Cardiac fibroblast (primary cell): ENCODE measurements around the gene DARS1.

Experiments
- DNase-seq, 2 donors: peaks; one replicate each; pipeline versions ENCODE4 v3.0.0 to v3.0.0-alpha.2; 2010; ENCODE audit warnings: low read depth in 2 of 2
- H3K4me3 ChIP-seq, 2 donors: replicated peaks in 1 of 2; 1 replicate in 1 of 2; 2 replicates in 1 of 2; pipeline ENCODE4 v1.5.1; 2011; ENCODE audit warnings: low read depth in 2 of 2, low read length in 2 of 2, mild to moderate bottlenecking in 2 of 2, moderate library complexity in 1 of 2
- TF ChIP-seq, protein P1 (sequence below): IDR thresholded peaks from one replicate; pipeline ENCODE4 v1.5.1; 2011; ENCODE audit warnings: low read depth, mild to moderate bottlenecking, low read length, inconsistent platforms

Gene DARS1

DNA sequence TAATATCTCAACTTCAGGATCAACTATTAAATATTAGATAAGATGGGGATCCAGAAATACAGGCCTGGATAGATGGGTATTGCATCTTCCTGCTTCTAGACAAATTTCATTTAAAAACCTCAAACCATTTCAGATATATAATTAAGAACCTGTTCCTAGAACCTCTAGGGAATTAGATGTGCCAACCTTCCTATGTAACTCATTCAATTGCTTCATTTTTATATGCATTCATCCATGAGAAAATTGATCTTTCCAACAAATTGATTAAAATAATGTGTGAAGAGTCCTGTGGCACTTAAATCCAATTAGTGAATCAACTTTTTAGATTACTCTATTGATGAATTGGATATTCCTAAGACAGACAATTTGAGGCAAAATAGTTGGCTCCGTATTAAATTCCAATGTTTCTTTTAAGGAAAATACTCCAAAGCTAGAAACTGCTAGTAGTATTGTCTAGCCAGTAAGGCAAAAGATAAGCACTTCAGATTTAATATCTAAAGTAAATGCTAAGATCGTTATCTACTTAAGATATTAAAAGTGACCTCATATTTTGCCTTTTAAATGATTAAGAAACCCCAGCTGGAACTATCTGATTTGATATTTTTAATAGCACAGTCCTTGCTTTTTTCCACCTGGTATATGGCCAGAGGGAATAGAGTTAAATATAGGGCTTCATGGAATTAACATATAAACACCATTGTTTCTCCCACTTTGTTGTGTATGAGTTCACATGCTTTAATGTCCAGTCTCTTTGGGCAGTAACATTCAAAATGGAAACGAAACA is 35.8 kb downstream of the DARS1 start:
- DNase-seq: peak in 1 of 2 donors; percentile 20
- H3K4me3 ChIP-seq: no peak overlapping the region
- TF ChIP-seq, protein P1, sequence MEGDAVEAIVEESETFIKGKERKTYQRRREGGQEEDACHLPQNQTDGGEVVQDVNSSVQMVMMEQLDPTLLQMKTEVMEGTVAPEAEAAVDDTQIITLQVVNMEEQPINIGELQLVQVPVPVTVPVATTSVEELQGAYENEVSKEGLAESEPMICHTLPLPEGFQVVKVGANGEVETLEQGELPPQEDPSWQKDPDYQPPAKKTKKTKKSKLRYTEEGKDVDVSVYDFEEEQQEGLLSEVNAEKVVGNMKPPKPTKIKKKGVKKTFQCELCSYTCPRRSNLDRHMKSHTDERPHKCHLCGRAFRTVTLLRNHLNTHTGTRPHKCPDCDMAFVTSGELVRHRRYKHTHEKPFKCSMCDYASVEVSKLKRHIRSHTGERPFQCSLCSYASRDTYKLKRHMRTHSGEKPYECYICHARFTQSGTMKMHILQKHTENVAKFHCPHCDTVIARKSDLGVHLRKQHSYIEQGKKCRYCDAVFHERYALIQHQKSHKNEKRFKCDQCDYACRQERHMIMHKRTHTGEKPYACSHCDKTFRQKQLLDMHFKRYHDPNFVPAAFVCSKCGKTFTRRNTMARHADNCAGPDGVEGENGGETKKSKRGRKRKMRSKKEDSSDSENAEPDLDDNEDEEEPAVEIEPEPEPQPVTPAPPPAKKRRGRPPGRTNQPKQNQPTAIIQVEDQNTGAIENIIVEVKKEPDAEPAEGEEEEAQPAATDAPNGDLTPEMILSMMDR: no peak

DNA sequence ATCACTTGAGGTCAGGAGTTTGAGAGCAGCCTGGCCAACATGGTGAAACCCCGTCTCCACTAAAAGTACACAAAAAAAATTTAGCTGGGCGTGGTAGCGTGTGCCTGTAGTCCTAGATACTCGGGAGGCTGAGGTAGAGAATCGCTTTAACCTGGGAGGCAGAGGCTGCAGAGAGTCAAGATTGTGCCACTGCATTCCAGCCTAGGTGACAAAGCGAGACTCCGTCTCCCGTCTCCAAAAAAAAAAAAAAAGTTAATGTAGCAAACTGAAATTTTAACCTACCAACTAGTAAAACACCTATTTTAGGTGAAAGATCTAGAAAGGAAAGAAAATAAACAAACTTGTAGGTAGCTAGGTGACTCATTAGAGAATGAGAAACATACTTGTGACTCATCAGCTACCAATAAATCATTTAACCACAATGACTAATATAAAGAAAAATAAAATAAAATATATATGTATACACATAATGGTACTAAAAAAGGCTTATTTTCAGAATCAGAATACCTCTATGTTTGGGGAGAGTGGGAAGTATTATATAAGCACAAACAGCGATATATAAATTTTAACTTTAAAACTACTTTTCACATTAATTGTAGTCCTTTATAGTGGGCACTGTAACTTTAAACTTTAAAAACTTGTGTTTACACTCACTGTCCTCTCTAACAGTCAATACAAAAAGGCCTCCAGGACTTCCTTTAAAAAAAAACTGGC is 36.6 kb downstream of the DARS1 start:
- peak; percentile 38 to 79 for DNase-seq
- TF ChIP-seq, protein P1: no peak
- no peak overlapping the region for H3K4me3 ChIP-seq

DNA sequence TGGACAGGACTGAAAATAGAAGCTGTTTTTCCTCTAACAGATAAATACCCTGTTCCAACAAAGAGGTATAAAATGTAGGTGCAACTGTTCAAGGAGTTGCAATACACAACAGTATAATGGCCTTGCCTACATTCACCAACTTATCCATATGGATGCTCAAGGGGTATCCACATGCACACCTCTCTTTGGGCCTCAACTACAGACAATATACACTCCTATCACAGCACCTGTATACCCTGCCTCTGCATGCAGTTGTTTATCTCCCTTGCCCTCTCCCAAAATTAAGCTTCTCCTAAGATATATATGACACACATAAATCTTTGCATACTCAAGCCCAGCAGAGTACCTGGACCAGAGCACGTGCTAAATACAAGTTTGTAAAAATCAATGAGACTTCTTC is 37.3 kb downstream of the DARS1 start:
- no peak for DNase-seq
- H3K4me3 ChIP-seq: no peak overlapping the region
- TF ChIP-seq, protein P1: no peak

DNA sequence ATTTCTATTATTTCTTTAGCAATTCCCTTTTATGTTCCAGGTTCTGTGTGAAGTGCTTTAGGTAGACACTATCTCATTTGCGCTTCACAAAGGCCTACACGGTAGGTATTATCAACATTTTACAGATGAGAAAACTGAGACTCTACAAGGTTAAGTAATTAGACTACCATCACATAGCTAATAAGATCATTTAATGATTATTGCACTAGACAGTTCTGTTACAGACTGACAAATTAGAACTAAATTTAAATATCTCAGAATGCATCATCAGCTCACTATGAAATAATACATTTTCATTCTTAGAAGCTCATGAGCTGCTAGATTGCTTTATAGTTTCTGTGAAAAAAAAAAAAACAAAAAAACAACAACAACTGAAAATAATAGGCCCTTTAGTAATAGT is 37.9 kb downstream of the DARS1 start:
- no peak overlapping the region for H3K4me3 ChIP-seq
- DNase-seq: no peak
- TF ChIP-seq, protein P1: no peak

DNA sequence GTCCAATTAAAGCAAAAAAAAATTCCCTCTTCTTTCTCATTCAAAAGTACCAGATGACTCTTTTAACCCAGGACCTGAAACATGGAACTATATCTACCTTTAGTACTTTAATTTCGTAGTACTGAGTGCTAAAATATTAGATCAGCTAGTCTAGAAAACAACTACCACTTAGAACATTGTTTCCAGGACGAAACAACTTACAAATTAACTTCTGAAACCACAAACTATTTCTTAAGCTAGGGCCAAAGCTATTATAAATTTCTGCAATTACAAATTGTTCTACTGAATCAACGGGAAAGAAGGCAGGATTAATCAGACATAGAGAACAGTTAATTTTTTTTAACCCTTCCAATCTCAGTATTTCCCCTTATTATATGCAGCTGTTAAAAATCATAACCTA is 39.9 kb downstream of the DARS1 start:
- DNase-seq: no peak
- H3K4me3 ChIP-seq: no peak overlapping the region
- TF ChIP-seq, protein P1: no peak

DNA sequence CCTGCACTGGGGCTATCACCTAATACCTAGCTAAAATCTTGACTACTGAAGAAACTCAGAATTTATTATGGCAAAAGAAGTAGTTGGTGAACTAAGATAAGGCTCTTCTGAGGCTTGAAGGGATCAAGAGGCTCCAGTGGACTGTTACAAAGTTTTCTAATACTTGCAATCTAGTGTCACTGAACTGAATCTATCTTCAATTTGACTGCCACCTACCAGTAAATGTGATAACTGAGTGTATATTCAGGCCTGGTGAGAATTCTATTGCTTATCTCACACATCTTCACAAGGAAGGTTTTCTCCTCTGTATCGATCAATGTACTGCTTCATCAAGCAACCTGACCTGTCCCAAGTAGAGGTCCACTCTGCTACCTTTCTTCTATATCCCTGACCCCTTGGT is 40.8 kb downstream of the DARS1 start:
- DNase-seq: no peak
- TF ChIP-seq, protein P1: no peak
- no peak overlapping the region for H3K4me3 ChIP-seq
